Keratinocyte (primary cell): Measurements from ENCODE around the gene MTM1.

ENCODE experiments used
- EZH2 ChIP-seq: IDR thresholded peaks from one replicate; pipeline ENCODE4 v1.6.1; 2012; ENCODE audit warnings: inconsistent platforms, mild to moderate bottlenecking, low read length, moderate library complexity
- TF ChIP-seq, protein P1 (sequence below), 3 experiments: IDR thresholded peaks in 1 of 3; conservative IDR thresholded peaks in 1 of 3; optimal IDR thresholded peaks in 1 of 3; 2 replicates in 2 of 3; 3 replicates in 1 of 3; pipeline versions ENCODE3 to v1.5.1; 2011; ENCODE audit warnings: low read length in 3 of 3, mild to moderate bottlenecking in 3 of 3, moderate library complexity in 2 of 3, control low read depth in 1 of 3, inconsistent platforms in 1 of 3; ENCODE audit not compliant: insufficient read depth in 2 of 3; ENCODE audit errors: extremely low read depth in 1 of 3

DNA sequence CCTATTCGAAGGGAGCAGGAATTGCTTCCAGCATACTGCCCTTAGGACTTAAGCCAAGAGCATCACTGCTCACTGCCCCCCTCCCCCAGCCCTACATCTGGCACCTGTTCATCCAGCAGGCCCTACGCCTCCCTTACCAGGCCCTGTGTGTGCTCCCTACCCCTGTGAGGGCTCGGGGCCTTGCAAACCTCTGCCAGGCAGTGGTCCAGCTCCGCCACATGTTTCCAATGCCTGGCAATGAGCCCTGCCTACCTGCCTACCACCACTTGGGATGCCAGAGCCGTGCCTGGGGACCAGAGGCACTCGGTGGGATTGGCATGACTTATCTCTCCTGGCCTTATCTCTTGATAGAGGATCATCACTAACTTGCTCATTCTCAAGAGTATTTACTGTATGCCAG lies 27.5 kb upstream of the MTM1 start:
- TF ChIP-seq, protein P1, sequence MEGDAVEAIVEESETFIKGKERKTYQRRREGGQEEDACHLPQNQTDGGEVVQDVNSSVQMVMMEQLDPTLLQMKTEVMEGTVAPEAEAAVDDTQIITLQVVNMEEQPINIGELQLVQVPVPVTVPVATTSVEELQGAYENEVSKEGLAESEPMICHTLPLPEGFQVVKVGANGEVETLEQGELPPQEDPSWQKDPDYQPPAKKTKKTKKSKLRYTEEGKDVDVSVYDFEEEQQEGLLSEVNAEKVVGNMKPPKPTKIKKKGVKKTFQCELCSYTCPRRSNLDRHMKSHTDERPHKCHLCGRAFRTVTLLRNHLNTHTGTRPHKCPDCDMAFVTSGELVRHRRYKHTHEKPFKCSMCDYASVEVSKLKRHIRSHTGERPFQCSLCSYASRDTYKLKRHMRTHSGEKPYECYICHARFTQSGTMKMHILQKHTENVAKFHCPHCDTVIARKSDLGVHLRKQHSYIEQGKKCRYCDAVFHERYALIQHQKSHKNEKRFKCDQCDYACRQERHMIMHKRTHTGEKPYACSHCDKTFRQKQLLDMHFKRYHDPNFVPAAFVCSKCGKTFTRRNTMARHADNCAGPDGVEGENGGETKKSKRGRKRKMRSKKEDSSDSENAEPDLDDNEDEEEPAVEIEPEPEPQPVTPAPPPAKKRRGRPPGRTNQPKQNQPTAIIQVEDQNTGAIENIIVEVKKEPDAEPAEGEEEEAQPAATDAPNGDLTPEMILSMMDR (optimal IDR thresholded peaks at IDR 0.05 in 1 of 3, IDR thresholded peaks at IDR 0.05 in 1 of 3, conservative IDR thresholded peaks at IDR 0.05 in 1 of 3; ENCODE audit: extremely low read depth in 1 of 3, insufficient read depth in 2 of 3, low read length in 3 of 3): no peak
- no peak for TF ChIP-seq EZH2
